MV-4-11 (cell line): ENCODE results near the gene RAPGEF6.

ENCODE experiments used
- DNase-seq: peaks from one replicate; lab custom pipeline; 2025; lab: John Stamatoyannopoulos, UW

RAPGEF6 gene

GRCh38 chr5:131608597-131608996 lies 26.4 kb downstream of the RAPGEF6 start:
- no peak for DNase-seq

GRCh38 chr5:131607903-131608540 lies 27.0 kb downstream of the RAPGEF6 start:
- no peak for DNase-seq

DNA sequence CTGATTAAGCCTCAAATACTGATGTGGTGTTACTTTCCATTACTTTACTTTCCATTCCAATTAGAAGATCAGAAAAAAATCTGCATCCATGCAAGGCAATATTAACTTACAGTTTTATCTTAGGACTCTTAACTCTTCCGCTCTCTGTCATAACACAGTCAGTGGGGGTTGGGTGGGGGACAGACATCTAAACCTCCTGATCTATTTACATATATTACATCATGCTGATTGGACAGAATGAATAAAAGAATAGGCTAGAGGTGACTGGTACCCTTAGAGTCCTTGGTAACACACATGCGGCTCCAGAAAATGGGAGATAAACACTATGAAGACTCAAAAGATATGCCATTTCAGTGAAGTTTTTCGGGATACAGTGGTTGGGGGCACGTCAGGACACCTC lies 27.6 kb downstream of the RAPGEF6 start:
- DNase-seq, result no peak

GRCh38 chr5:131605086-131605485 lies 29.9 kb downstream of the RAPGEF6 start:
- DNase-seq, result no peak

GRCh38 chr5:131595088-131596033 lies 39.7 kb downstream of the RAPGEF6 start:
- no peak for DNase-seq

GRCh38 chr5:131593921-131594320 lies 41.1 kb downstream of the RAPGEF6 start:
- DNase-seq, result no peak

DNA sequence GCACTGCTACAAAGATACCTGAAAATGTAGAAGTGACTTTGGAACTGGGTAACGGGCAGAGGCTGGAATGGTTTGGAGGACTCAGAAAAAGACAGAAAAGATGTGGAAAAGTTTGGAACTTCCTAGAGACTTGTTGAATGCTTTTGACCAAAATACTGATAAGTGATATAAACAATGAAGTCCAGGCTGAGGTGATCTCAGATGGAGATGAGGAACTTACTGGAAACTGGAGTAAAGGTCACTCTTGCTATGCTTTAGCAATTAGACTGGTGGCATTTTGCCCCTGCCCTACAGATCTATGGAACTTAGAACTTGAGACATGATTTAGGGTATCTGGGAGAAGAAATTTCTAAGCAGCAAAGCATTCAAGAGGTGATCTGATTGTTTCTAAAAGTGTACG lies 41.6 kb downstream of the RAPGEF6 start:
- DNase-seq, result peak; percentile 15

- DNase-seq, result peak; percentile 22
These were observed 45.3 kb downstream of the RAPGEF6 start for GRCh38 chr5:131589510-131590348.

- DNase-seq, result no peak
These were observed 47.5 kb downstream of the RAPGEF6 start for GRCh38 chr5:131587541-131587940.

- DNase-seq, result no peak
These were observed 53.3 kb downstream of the RAPGEF6 start for GRCh38 chr5:131581702-131582101.

DNA sequence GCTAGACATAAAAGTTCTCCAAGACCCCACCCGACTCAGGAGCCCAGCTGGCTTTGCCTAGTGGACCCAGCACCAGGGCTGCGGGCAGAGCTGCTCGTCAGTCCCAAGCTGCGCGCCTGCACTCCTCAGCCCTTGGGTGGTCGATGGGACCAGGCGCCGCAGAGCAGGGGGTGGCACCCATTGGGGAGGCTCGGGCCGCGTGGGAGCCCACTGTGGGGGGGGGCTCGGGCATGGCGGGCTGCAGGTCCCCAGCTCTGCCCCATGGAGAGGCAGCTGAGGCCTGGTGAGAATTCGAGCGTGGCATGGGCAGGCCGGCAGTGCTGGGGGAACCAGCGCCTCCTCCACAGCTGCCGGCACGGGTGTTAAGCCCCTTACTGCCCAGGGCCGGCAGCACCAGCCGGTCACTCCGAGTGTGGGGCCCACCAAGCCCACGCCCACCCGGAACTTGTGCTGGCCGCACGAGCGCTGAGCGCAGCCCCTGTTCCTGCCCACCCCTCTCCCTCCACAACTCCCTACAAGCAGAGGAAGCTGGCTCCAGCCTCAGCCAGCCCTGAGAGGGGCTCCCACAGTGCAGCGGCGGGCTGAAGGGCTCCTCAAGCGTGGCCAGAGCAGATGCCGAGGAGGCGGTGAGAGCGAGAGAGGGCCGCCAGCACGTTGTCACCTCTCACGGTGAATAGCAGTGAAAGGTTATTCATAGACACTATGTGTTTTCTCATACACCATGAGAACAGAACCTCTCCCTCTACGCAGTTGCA lies 54.9 kb downstream of the RAPGEF6 start:
- DNase-seq, result no peak

DNA sequence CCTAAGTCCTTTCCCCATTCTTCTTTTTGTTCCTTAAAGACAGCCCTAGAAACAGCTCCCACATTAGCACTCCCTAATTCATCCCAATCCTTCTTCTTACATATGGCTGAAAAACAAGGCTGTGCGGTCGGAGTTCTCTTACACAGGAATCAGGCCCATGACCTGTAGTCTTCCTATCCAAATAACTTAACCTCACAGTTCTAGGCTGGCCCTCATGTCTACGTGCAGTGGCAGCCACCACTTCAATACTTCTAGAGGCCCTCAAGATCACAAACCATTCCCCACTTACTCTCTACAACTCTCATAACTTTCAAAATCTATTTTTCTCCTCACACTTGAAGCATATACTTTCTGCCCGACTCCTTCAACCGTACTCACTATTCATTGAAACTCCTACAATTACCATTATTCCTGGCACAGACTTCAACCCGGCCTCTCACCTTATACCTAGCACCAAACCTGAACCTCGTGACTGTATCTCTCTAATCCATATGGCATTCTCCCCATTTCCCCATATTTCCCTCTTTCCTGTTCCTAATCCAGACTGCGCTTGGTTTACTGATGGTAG lies 59.3 kb downstream of the RAPGEF6 start:
- no peak for DNase-seq

DNA sequence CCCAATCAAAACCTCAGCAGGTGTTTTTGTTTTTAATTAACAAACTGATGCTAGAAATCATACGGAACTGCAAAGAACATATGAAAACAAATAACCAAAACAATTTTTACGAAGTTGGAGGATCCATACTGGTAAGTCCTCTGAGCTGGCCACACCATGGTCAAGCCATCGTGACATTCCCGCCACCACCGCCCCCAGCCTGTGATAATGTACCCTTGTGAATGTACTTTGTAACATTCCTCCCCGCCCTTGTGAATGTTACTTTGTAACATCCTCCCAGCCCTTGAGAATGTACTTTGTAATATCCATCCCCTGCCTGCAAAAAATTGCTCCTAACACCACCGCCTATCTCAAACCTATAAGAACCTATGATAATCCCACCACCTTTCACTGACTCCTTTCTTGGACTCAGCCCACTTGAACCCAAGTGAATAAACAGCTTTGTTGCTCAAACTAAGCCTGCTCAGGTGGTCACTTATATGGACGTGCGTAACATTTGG lies 63.3 kb downstream of the RAPGEF6 start:
- DNase-seq, result no peak

- no peak for DNase-seq
These were observed 64.3 kb downstream of the RAPGEF6 start for GRCh38 chr5:131570757-131571156.

- DNase-seq, result no peak
These were observed 70.8 kb downstream of the RAPGEF6 start for GRCh38 chr5:131564229-131564652.

DNA sequence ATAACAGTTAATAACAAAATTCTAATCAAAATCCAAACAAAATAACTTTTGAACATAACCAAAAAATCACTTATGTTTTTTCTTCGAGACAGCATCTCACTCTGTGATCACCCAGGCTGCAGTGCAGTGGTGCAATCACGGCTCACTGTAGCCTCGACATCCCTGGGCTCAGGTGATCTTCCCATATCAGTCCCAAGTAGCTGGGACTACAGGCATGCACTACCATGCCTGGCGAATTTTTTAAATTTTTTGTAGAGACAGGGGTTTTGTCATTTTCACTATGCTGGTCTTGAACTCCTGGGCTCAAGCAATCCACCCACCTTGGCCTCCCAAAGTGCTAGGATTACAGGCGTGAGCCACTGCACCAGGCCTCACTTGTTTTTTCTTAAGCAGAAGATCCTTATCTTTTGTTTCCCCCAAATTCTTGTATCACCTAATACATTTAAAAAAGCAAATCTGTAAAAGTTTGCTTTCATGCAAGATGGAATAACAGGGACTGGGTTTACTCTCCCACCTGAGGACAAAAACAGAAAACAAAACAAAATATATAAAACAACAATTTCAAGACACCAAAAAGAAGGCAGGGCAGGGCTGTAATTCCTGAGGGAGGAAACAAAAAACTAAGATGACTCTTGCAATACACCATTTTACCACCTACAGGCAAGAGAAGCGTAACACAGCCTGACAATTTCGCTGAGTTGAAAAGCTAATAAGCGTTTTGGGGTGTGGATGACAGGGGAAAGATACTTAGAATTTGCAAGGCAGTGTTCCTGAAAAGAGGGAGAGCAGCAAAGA lies 71.4 kb downstream of the RAPGEF6 start:
- DNase-seq, result no peak

GRCh38 chr5:131550606-131551005 lies 84.4 kb downstream of the RAPGEF6 start:
- no peak for DNase-seq

- no peak for DNase-seq
These were observed 86.9 kb downstream of the RAPGEF6 start for GRCh38 chr5:131548176-131548575.

DNA sequence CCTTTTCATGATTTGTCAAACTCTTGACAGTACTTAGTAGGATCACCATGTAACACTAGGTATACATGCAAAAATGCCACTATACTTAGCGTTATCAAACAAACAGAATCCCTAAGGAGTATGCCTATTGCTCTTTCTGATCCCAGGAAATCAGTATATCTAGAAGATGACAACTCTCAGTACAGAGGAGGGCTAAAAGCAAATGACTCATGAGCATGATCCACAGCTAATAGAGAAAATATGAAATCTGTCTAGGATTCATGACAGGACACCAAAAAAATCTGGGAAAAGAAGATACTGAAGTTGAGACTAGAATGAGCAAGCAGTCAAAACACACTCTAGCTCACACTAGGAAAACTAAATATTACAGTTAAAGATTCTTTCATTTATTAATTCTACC lies 89.2 kb downstream of the RAPGEF6 start:
- DNase-seq, result no peak

DNA sequence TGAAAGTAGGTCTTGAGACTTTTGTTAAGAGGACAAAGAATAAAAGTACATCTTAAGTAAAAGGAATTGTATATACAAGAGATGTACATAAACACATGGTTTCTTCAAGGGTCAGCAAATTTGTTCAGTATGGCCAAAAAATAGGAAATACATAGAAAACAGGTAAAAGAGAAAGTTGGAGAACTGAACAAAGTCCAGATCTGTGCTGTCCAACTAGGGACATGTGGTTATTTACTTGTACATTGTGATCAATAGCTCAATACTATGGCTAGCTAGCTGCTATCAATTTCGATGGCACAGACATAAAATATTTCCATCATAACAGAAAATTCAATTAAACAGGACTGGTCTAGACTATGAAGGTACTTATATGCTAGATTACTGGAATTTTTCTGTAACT lies 92.3 kb downstream of the RAPGEF6 start:
- DNase-seq, result no peak
